Medulla oblongata (tissue), 1 donor: Measurements from ENCODE around the gene POU2AF3.
"Not testable (repeated sequence)": the region's sequence is repeated elsewhere in the genome, so short reads cannot be mapped to it uniquely, and the experiment has no call there.

Experiments
- DNase-seq: peaks from one replicate; pipeline ENCODE4 v3.0.0-alpha.2; 2015; ENCODE audit errors: extremely low spot score

POU2AF3 gene, protein sequence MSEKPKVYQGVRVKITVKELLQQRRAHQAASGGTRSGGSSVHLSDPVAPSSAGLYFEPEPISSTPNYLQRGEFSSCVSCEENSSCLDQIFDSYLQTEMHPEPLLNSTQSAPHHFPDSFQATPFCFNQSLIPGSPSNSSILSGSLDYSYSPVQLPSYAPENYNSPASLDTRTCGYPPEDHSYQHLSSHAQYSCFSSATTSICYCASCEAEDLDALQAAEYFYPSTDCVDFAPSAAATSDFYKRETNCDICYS

DNA sequence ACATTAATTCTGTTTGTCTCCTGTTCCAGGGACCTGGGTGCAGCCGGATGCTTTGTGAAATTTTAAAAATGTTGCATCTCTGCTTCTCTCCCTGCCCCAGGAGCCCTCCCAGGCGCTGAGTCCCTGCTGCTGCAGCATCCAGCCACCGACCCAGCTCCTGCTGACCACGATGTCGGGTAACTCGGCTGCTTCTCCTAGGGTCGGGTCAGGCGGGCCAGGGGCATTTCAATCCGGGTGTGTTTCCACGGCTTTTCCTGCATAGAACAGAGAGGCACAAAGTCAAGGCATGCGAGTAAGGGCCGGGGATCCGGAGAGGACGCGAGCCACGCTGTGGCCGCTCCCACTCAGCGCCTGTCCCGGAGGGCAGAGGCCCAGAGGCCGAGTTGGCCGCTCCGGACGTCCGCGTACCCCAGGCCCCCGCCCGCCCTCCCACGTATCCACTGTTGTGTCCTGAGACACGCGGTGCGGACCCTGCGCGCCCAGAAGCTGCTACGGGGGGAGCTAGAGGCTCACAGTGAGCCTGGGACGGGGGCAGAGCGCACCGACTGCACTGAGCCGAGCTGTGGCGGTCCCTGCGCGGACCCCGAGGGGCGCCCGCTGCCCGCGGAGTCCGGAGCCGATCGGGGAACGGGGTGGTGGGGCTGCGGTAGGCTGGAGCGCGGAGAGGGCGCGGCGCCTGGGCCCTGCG, at the start of gene POU2AF3:
Gene POU2AF3 (plus strand): TSS at position 134 of the 688 bp plus-strand sequence. CDS start 36 bp downstream, at position 170.
- DNase-seq, result no peak

GRCh38 chr11:111250936-111251335, 47.4 kb upstream of the POU2AF3 start:
- DNase-seq, result no peak

GRCh38 chr11:111253131-111253530, 45.2 kb upstream of the POU2AF3 start:
- no peak for DNase-seq

- no peak for DNase-seq
Measured at GRCh38 chr11:111253630-111254029, 44.7 kb upstream of the POU2AF3 start.

DNA sequence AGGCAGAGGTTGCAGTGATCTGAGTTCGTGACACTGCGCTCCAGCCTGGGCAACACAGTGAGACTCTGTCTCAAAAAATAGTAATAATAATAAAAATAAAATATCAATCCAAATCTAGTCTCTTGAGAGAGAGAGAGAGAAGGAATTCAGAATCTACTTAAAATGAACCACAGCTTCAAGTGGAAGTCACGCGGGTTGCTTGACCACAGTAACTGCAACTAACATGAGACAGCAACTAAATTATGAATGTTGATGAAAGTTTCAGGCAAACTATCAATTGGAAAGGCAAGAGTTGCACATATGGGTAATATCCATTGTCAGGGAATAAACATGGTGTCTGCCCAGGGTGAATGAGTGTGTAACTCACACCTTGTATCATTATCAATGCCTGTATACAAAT, 40.3 kb upstream of the POU2AF3 start:
- DNase-seq, result no peak

DNA sequence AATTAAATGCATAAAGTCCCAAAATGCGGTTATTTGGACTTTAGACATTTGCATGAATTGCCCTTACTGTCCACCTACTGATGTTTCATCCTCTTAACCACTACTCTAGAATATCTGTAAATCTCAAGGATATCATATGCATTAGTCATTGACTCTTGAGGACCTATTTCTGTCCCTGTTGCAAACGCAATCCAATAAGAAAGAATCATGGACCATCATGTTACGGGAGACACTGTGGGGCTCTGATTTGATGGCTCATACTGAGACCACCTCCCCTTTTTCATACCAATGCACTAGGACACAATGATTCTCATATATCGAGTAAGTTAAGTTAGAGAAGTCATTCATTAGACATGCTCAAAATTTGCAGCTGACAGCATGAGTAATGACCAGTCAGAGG, 38.5 kb upstream of the POU2AF3 start:
- no peak for DNase-seq

GRCh38 chr11:111260811-111261210, 37.5 kb upstream of the POU2AF3 start:
- no peak for DNase-seq

- DNase-seq, result no peak
Measured at GRCh38 chr11:111264646-111265045, 33.7 kb upstream of the POU2AF3 start.

- DNase-seq, result no peak
Measured at GRCh38 chr11:111265421-111265820, 32.9 kb upstream of the POU2AF3 start.

GRCh38 chr11:111268303-111268702, 30.0 kb upstream of the POU2AF3 start:
- DNase-seq, result not testable (repeated sequence)

DNA sequence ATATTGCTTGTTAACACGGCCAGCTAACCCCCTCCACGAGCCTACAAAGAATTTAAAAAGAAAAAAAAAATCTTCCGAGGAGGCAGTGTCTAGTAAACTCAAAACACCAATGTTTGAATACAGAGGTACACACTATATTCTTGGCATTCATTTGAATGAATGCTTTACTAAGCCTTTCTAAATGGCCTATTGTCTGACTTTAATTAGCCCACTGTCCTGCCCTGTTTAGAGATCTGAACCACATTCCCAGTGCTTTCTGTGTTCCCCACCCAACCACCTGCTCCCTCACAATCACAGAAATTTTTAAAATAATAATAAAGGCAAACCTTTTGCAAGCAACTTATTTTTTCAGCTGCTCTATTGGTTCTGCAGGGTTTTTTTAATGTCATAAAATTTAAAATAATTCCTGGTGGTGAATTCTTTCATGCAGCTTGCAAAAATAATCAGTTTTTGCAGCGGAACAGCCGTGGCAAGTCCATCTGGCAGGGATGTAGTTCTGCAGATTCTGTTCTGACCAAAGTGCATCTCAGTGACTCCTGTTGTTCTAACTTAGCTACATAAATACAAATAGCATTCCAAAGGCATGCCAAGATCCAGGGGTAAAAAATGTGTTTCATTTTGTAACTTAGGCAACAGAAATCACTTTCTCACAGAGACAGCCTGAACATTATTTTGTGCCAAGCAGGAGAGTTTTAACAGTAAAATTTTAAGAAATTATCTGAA, 29.0 kb upstream of the POU2AF3 start:
- peak; percentile 79 for DNase-seq

GRCh38 chr11:111272420-111272819, 25.9 kb upstream of the POU2AF3 start:
- DNase-seq, result no peak

DNA sequence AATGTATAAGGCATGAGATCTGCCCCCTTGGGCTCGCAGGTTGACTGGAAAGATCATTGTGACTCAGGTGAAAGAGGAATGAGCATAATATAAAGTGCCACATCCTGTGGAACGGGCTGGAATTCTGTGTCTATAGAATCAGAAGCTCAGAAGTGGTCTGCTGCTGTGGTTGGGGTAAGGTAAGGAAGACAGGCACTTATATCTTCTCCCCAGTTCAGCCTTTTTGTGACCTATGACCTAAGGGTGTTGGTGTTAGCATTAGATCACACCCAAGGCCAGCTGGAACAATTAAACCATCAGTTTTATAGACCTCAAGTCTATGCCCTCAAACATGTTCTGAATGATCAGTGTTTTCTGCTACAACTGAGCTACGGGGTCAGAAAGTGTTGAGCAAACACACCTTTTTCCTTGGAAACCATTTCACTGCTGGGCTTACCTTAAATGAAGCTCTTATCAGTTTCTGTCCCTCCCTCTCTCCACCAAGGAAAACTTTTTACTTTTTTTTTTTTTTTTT, 15.7 kb upstream of the POU2AF3 start:
- no peak for DNase-seq

- no peak for DNase-seq
Measured at GRCh38 chr11:111283945-111284481, 14.3 kb upstream of the POU2AF3 start.

GRCh38 chr11:111285189-111286091, 12.9 kb upstream of the POU2AF3 start:
- no peak for DNase-seq

- no peak for DNase-seq
Measured at GRCh38 chr11:111291764-111292163, 6.6 kb upstream of the POU2AF3 start.

DNA sequence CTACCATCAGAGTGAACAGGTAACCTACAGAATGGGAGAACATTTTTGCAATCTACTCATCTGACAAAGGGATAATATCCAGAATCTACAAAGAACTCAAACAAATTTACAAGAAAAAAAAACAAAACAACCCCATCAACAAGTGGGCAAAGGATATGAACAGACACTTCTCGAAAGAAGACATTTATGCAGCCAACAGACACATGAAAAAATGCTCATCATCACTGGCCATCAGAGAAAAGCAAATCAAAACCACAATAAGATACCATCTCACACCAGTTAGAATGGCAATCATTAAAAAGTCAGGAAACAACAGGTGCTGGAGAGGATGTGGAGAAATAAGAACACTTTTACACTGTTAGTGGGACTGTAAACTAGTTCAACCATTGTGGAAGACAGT, 5.9 kb upstream of the POU2AF3 start:
- DNase-seq, result not testable (repeated sequence)

GRCh38 chr11:111296196-111296595, 2.1 kb upstream of the POU2AF3 start:
- no peak for DNase-seq

GRCh38 chr11:111297696-111298095, 650 bp upstream of the POU2AF3 start:
- DNase-seq, result no peak

GRCh38 chr11:111299101-111300026, 1.0 kb downstream of the POU2AF3 start:
- peak; percentile 55 for DNase-seq
